GM23338 (cell line): ENCODE measurements around the gene GTF2E1.
"Not testable (repeated sequence)": the region's sequence is repeated elsewhere in the genome, so short reads cannot be mapped to it uniquely, and the experiment has no call there.

Source experiments
- POLR2AphosphoS5 ChIP-seq: IDR thresholded peaks from 2 replicates; pipeline ENCODE4 v1.6.1; 2016; ENCODE audit warnings: antibody characterized with exemption, low read depth
- ZNF114 ChIP-seq: fragments of 250-450 bp; sonication (Bioruptor Pico); IDR thresholded peaks from 2 replicates; pipeline ENCODE4 v1.5.0; 2020; ENCODE audit warnings: mild to moderate bottlenecking, moderate library complexity
- TF ChIP-seq, protein P1 (sequence below), 2 experiments: fragments of 200-600 bp in 1 of 2; sonication (generic) in 1 of 2; conservative IDR thresholded peaks; 2 replicates each; pipeline versions ENCODE4 v1.5.1 to v1.6.1; 2016 to 2017; ENCODE audit warnings: antibody characterized with exemption in 2 of 2, low read depth in 2 of 2, mild to moderate bottlenecking in 2 of 2, moderate library complexity in 1 of 2

GRCh38 chr3:120719167-120719834 lies 23.2 kb upstream of the GTF2E1 start:
- TF ChIP-seq, protein P1, sequence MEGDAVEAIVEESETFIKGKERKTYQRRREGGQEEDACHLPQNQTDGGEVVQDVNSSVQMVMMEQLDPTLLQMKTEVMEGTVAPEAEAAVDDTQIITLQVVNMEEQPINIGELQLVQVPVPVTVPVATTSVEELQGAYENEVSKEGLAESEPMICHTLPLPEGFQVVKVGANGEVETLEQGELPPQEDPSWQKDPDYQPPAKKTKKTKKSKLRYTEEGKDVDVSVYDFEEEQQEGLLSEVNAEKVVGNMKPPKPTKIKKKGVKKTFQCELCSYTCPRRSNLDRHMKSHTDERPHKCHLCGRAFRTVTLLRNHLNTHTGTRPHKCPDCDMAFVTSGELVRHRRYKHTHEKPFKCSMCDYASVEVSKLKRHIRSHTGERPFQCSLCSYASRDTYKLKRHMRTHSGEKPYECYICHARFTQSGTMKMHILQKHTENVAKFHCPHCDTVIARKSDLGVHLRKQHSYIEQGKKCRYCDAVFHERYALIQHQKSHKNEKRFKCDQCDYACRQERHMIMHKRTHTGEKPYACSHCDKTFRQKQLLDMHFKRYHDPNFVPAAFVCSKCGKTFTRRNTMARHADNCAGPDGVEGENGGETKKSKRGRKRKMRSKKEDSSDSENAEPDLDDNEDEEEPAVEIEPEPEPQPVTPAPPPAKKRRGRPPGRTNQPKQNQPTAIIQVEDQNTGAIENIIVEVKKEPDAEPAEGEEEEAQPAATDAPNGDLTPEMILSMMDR (conservative IDR thresholded peaks at IDR 0.05; ENCODE audit: low read depth in 2 of 2): not testable (repeated sequence)
- TF ChIP-seq POLR2AphosphoS5: peak; percentile 65
- not testable (repeated sequence) for TF ChIP-seq ZNF114 (CRISPR knock-in tag)
